Coronary artery (tissue), 2 donors: Measurements from ENCODE around the gene S1PR5.
"Not testable (repeated sequence)": the region's sequence is repeated elsewhere in the genome, so short reads cannot be mapped to it uniquely, and the experiment has no call there.

Experiments
- DNase-seq: peaks from one replicate; pipeline ENCODE4 v3.0.0-alpha.2; 2017; ENCODE audit warnings: low spot score
- H3K27ac ChIP-seq, 2 donors: fragments of 200-600 bp; sonication (generic); one replicate each; pipeline ENCODE4 v1.5.1; 2016 to 2019
- H3K4me3 ChIP-seq: fragments of 200-600 bp; sonication (generic); 2 replicates; pipeline ENCODE4 v1.5.1; 2016; ENCODE audit warnings: mild to moderate bottlenecking, moderate library complexity
- CTCF ChIP-seq: fragments of 200-600 bp; sonication (generic); IDR thresholded peaks from one replicate; pipeline ENCODE4 v1.5.1; 2019; ENCODE audit warnings: antibody characterized with exemption

Gene S1PR5

GRCh38 chr19:10552510-10553053 lies 35.3 kb upstream of the S1PR5 start:
- no peak overlapping the region for H3K4me3 ChIP-seq
- no peak overlapping the region for H3K27ac ChIP-seq
- no peak for TF ChIP-seq CTCF
- no peak for DNase-seq

- H3K27ac ChIP-seq: no peak overlapping the region
- no peak for DNase-seq
- H3K4me3 ChIP-seq: no peak overlapping the region
- no peak for TF ChIP-seq CTCF
Observed at GRCh38 chr19:10551698-10552301, 34.6 kb upstream of the S1PR5 start.

- H3K27ac ChIP-seq, DNase-seq, H3K4me3 ChIP-seq: not testable (repeated sequence)
Observed at GRCh38 chr19:10551006-10551405, 33.8 kb upstream of the S1PR5 start.

GRCh38 chr19:10550336-10550735 lies 33.1 kb upstream of the S1PR5 start:
- H3K27ac ChIP-seq: no peak overlapping the region
- no peak for TF ChIP-seq CTCF
- H3K4me3 ChIP-seq: no peak overlapping the region
- no peak for DNase-seq

GRCh38 chr19:10549733-10550132 lies 32.5 kb upstream of the S1PR5 start:
- Histone ChIP-seq H3K4me3 (no peak overlapping the region), H3K27ac (no peak overlapping the region)
- DNase-seq: no peak
- TF ChIP-seq CTCF: no peak

- TF ChIP-seq CTCF: no peak
- no peak overlapping the region for H3K27ac ChIP-seq
- DNase-seq: no peak
Observed at GRCh38 chr19:10548746-10549276, 31.6 kb upstream of the S1PR5 start.

GRCh38 chr19:10546817-10547216 lies 29.6 kb upstream of the S1PR5 start:
- Histone ChIP-seq H3K4me3 (no peak overlapping the region), H3K27ac (no peak overlapping the region)
- no peak for TF ChIP-seq CTCF
- no peak for DNase-seq

More at GRCh38 chr19:10548746-10549276, 31.6 kb upstream of the S1PR5 start:
- H3K4me3 ChIP-seq: no peak overlapping the region
